Measurements from ENCODE around the gene MLLT10. TPM values are rescaled to one million over a fixed set of nuclear protein-coding genes. Genes with fewer than 3 reads are reported as not detected.

Gene MLLT10
- total RNA-seq, 1 experiment from 2014 or later: 58.4 TPM

DNA sequence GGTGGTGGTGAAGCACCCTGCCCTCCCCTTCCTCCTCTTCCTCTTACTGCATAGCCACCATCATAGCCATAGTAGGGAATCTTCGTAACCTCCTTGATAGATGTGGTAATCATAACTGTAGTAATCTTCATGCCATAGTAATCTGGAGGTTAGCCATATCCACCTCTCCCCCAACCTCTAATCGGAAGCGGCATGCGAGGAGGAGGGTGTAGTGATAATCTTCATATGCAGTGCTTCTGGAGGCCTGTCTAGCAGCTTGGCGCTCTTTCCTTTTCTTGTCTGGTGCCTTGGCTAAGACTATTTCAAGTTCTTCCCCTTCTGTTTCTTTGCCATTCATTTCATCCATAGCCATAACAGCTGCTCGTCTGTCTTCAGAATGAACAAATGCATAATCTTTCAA, 90.9 kb downstream of the MLLT10 start:
- no peak overlapping the region for H3K27ac ChIP-seq (ENCODE audit: low read depth, low read length, poor library complexity, severe bottlenecking)
- TF ChIP-seq EZH2 (IDR thresholded peaks at IDR 0.05; ENCODE audit: borderline replicate concordance, low read depth, low read length, poor library complexity, severe bottlenecking): no peak
- TF ChIP-seq, protein P1, sequence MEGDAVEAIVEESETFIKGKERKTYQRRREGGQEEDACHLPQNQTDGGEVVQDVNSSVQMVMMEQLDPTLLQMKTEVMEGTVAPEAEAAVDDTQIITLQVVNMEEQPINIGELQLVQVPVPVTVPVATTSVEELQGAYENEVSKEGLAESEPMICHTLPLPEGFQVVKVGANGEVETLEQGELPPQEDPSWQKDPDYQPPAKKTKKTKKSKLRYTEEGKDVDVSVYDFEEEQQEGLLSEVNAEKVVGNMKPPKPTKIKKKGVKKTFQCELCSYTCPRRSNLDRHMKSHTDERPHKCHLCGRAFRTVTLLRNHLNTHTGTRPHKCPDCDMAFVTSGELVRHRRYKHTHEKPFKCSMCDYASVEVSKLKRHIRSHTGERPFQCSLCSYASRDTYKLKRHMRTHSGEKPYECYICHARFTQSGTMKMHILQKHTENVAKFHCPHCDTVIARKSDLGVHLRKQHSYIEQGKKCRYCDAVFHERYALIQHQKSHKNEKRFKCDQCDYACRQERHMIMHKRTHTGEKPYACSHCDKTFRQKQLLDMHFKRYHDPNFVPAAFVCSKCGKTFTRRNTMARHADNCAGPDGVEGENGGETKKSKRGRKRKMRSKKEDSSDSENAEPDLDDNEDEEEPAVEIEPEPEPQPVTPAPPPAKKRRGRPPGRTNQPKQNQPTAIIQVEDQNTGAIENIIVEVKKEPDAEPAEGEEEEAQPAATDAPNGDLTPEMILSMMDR (conservative IDR thresholded peaks at IDR 0.05; ENCODE audit: low read depth, low read length): no peak
- no peak overlapping the region for H3K4me3 ChIP-seq (ENCODE audit: low read depth, low read length, poor library complexity, severe bottlenecking)
- H3K4me1 ChIP-seq (ENCODE audit: insufficient read depth, low read length, poor library complexity, severe bottlenecking): peaks cover 11% of the 10 kb centered on the region
- CTCF ChIA-PET: no interaction called here
- POLR2A ChIA-PET (ENCODE audit: low non-redundant PET): interaction anchor here (0.6 kb wide), 1 partner anchor 148 kb away, joined by 4 read pairs; no protein-coding TSS in a partner anchor
- no peaks in the 10 kb centered on the region for H3K9me3 ChIP-seq (ENCODE audit: low read depth, low read length, poor library complexity, severe bottlenecking)
- no peak for DNase-seq (ENCODE audit: low spot score)
- no TSS peak for BruUV-seq (replicated peaks)
- intact Hi-C loops (cut with micrococcal nuclease; ENCODE audit: unreplicated experiment): no loop called here
- H3K36me3 ChIP-seq (ENCODE audit: insufficient read depth, low read length, poor library complexity, severe bottlenecking): no peaks in the 10 kb centered on the region
- no peaks in the 10 kb centered on the region for H3K27me3 ChIP-seq (replicated peaks; ENCODE audit: insufficient read depth, low read depth, low read length, poor library complexity)

GRCh38 chr10:21625623-21626229, 91.7 kb downstream of the MLLT10 start:
- H3K4me1 ChIP-seq (ENCODE audit: insufficient read depth, low read length, poor library complexity, severe bottlenecking): peaks cover 11% of the 10 kb centered on the region
- TF ChIP-seq, protein P1 (conservative IDR thresholded peaks at IDR 0.05; ENCODE audit: low read depth, low read length): no peak
- ChIA-PET CTCF (no interaction called here), POLR2A (ENCODE audit: low non-redundant PET) (no interaction called here)
- BruUV-seq (replicated peaks): no TSS peak
- no peak overlapping the region for H3K27ac ChIP-seq (ENCODE audit: low read depth, low read length, poor library complexity, severe bottlenecking)
- H3K36me3 ChIP-seq (ENCODE audit: insufficient read depth, low read length, poor library complexity, severe bottlenecking): no peaks in the 10 kb centered on the region
- no peaks in the 10 kb centered on the region for H3K9me3 ChIP-seq (ENCODE audit: low read depth, low read length, poor library complexity, severe bottlenecking)
- H3K27me3 ChIP-seq (replicated peaks; ENCODE audit: insufficient read depth, low read depth, low read length, poor library complexity): no peaks in the 10 kb centered on the region
- intact Hi-C loops (cut with micrococcal nuclease; ENCODE audit: unreplicated experiment): no loop called here
- no peak for DNase-seq (ENCODE audit: low spot score)
- no peak overlapping the region for H3K4me3 ChIP-seq (ENCODE audit: low read depth, low read length, poor library complexity, severe bottlenecking)

DNA sequence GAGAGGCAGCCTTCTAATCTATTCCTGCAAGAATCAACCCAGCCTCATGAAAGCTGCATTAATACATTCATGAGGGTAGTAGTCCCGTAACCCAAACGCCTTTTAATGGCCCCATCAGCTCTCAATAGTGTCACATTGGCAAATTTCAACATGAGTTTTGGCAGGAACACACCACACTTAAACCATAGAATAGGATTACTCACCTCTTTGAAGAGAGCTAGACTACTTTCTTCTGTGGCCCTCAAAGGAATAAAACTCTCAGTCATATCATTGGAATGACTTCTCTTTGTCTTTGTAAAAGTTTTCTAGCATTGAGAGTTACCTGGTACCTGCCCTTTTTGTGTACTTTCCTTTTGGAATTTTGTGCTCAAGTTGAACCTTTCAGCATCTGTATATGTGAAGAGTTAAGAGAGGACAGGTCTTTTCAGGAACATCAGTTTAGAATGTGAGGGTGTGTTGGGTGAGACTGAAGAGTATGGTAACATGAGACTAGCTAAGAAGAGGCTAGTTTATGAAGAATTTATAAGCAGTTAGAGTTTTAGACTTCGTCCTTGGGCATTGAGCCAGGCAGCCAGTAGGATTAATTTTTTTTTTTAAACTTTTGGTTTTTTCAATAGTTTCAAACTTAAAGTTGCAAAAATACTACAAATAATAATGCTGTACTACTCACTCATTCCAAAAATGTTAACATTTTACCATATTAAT, 92.6 kb downstream of the MLLT10 start:
- no TSS peak for BruUV-seq (replicated peaks)
- peaks cover 11% of the 10 kb centered on the region for H3K4me1 ChIP-seq (ENCODE audit: insufficient read depth, low read length, poor library complexity, severe bottlenecking)
- ChIA-PET CTCF (no interaction called here), POLR2A (ENCODE audit: low non-redundant PET) (no interaction called here)
- H3K4me3 ChIP-seq (ENCODE audit: low read depth, low read length, poor library complexity, severe bottlenecking): no peak overlapping the region
- H3K27me3 ChIP-seq (replicated peaks; ENCODE audit: insufficient read depth, low read depth, low read length, poor library complexity): no peaks in the 10 kb centered on the region
- no peak overlapping the region for H3K27ac ChIP-seq (ENCODE audit: low read depth, low read length, poor library complexity, severe bottlenecking)
- TF ChIP-seq EZH2 (IDR thresholded peaks at IDR 0.05; ENCODE audit: borderline replicate concordance, low read depth, low read length, poor library complexity, severe bottlenecking): no peak
- TF ChIP-seq, protein P1 (conservative IDR thresholded peaks at IDR 0.05; ENCODE audit: low read depth, low read length): no peak
- peak; percentile 22 for DNase-seq (ENCODE audit: low spot score)
- no peaks in the 10 kb centered on the region for H3K36me3 ChIP-seq (ENCODE audit: insufficient read depth, low read length, poor library complexity, severe bottlenecking)
- no peaks in the 10 kb centered on the region for H3K9me3 ChIP-seq (ENCODE audit: low read depth, low read length, poor library complexity, severe bottlenecking)
- intact Hi-C loops (cut with micrococcal nuclease; ENCODE audit: unreplicated experiment): no loop called here
